Endothelial cell of umbilical vein (primary cell): Measurements from ENCODE around the gene RAB31.

Source experiments
- CTCF ChIP-seq, 2 donors: IDR thresholded peaks; 1 replicate in 1 of 2; 2 replicates in 1 of 2; pipeline ENCODE4 v1.5.1; 2011; ENCODE audit warnings: low read length in 2 of 2, mild to moderate bottlenecking in 2 of 2, moderate library complexity in 2 of 2, control low read depth in 1 of 2, inconsistent platforms in 1 of 2, low read depth in 1 of 2; ENCODE audit not compliant: insufficient read depth in 1 of 2; ENCODE audit errors: extremely low read depth in 1 of 2
- EZH2 ChIP-seq: IDR thresholded peaks from 2 replicates; pipeline ENCODE4 v1.6.1; 2012; ENCODE audit warnings: borderline replicate concordance, low read depth, mild to moderate bottlenecking, moderate library complexity, low read length, inconsistent platforms; ENCODE audit not compliant: severe bottlenecking
- MAX ChIP-seq: IDR thresholded peaks from 2 replicates; pipeline ENCODE4 v1.6.1; 2011; ENCODE audit not compliant: insufficient read depth, insufficient read length
- POLR2A ChIP-seq: IDR thresholded peaks from 2 replicates; pipeline ENCODE4 v1.6.1; 2012; ENCODE audit warnings: low read depth, mild to moderate bottlenecking, control low read depth, low read length

GRCh38 chr18:9838144-9838877, 130.2 kb downstream of the RAB31 start:
- TF ChIP-seq POLR2A (no peak), MAX (no peak), EZH2 (no peak), CTCF (IDR thresholded peaks at IDR 0.05; ENCODE audit: extremely low read depth in 1 of 2, insufficient read depth in 1 of 2, low read depth in 1 of 2, low read length in 2 of 2) (no peak)
